Measurements from ENCODE around the gene TP53TG3D. TPM values are rescaled to one million over a fixed set of nuclear protein-coding genes. Genes with fewer than 3 reads are reported as not detected.
"Not testable (repeated sequence)": the region's sequence is repeated elsewhere in the genome, so short reads cannot be mapped to it uniquely, and the experiment has no call there.

The TP53TG3D gene
- total RNA-seq, 2 experiments from 2014 or later: 0.98 TPM; not detected in 1

DNA sequence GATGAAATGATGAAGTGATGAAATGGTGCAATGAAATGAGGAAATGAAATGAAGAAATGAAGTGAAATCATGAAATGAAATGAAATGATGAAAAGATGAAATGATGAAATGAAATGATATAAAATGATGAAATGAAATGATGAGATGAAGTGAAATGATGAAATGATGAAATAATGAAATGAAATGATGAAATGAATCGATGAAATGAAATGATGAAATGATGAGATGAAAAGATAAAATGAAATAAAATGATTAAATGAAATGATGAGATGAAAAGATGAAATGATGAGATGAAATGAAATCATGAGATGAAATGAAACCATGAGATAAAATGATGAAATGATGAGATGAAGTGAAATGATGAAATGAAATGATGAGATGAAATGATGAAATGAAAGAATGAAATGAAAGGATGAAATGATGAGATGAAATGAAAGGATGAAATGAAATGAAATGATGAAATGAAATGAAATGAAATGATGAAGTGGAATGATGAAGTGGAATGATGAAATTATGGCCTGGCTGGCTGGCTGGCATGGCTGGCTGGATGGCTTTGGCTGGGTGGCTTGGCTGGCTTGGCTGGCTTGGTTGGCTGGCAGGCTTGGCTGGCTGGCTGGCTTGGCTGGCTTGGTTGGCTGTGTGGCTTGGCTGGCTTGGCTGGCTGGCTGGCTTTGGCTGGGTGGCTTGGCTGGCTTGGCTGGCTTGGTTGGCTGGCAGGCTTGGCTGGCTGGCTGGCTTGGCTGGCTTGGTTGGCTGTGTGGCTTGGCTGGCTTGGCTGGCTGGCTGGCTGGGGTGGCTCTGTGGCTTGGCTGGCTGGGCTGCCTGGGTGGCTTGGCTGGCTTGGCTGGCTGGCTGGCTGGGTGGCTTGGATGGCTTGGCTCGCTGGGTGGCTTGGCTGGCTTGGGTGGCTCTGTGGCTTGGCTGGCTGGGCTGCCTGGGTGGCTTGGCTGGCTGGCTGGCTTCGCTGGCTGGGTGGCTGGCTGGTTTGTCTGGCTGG, 32.0 kb downstream of the TP53TG3D start:
- H3K4me3 Mint-ChIP-seq; POLR2A ChIA-PET; H3K36me3 Mint-ChIP-seq (ENCODE audit: low read depth); H3K27me3 ChIP-seq (ENCODE audit: control insufficient read depth in 1 of 2, insufficient read depth in 2 of 2, low read length in 2 of 2); H3K27ac Mint-ChIP-seq; H3K27ac ChIP-seq (ENCODE audit: low read depth in 1 of 2, low read length in 2 of 2); intact Hi-C loops (cut with DNase I, micrococcal nuclease); ATAC-seq (ENCODE audit: poor library complexity); H3K36me3 ChIP-seq (ENCODE audit: insufficient read depth, low read length); H3K4me3 ChIP-seq (ENCODE audit: low read length); CTCF ChIA-PET; H3K27me3 Mint-ChIP-seq; H3K4me1 ChIP-seq (ENCODE audit: insufficient read depth, low read length); H3K9me3 Mint-ChIP-seq; H3K4me1 Mint-ChIP-seq (ENCODE audit: low read depth): not testable (repeated sequence)
- DNase-seq: peak in 1 of 14 experiments; percentile 3
- peaks cover 0 to 11% of the 10 kb centered on the region in 2 experiments for H3K9me3 ChIP-seq (ENCODE audit: control insufficient read depth in 1 of 2, insufficient read depth in 1 of 2, low read length in 2 of 2)

DNA sequence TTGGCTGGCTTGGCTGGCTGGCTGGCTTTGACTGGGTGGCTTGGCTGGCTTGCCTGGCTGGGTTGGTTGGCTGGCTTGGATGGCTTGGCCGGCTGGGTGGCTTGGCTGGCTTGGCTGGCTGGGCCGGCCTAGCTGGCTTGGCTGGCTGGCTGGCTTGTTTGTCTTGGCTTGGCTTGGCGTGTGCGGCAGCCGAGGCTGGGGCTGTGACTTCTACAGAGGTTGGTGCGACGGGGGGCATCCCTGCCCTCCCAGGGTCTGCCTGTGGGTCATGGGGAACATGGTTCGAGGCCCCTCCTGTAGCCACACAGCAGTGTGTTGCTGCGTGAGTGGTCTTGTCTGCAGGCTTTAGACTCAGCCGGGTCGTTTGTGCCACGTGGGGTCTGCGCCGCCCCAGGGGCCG, 33.1 kb downstream of the TP53TG3D start:
- H3K4me3 Mint-ChIP-seq; H3K4me3 ChIP-seq (ENCODE audit: low read length); ATAC-seq (ENCODE audit: poor library complexity); H3K27ac ChIP-seq (ENCODE audit: low read depth in 1 of 2, low read length in 2 of 2); H3K27ac Mint-ChIP-seq; H3K27me3 ChIP-seq (ENCODE audit: control insufficient read depth in 1 of 2, insufficient read depth in 2 of 2, low read length in 2 of 2); intact Hi-C loops (cut with DNase I, micrococcal nuclease); CTCF ChIA-PET; H3K27me3 Mint-ChIP-seq; H3K4me1 Mint-ChIP-seq (ENCODE audit: low read depth); H3K4me1 ChIP-seq (ENCODE audit: insufficient read depth, low read length); H3K36me3 Mint-ChIP-seq (ENCODE audit: low read depth); POLR2A ChIA-PET; H3K9me3 Mint-ChIP-seq; DNase-seq; H3K36me3 ChIP-seq (ENCODE audit: insufficient read depth, low read length): not testable (repeated sequence)
- H3K9me3 ChIP-seq (ENCODE audit: control insufficient read depth in 1 of 2, insufficient read depth in 1 of 2, low read length in 2 of 2): peaks cover 0 to 11% of the 10 kb centered on the region in 2 experiments

DNA sequence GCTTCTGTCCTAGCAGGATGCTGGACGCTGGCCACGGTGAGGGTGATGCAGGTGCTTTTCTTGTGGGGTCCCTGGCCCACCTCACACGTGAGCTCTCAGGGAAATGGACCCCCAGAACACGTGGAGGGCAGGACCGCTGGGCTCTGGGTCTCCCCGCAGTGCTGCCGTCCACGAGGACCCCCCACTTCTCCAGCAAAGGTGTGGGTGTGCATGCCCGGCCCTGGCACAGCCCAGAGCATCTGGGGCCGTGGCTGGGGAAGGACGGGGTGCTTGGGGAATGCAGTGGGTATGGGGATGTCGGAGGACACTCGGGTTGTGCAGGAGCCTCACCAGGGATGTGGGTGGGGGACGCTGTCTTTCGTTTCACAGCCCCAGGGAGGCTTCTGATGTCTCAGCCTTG, 34.7 kb downstream of the TP53TG3D start:
- H3K36me3 Mint-ChIP-seq (ENCODE audit: low read depth); CTCF ChIA-PET; H3K27ac ChIP-seq (ENCODE audit: low read depth in 1 of 2, low read length in 2 of 2); DNase-seq; POLR2A ChIA-PET; H3K4me1 ChIP-seq (ENCODE audit: insufficient read depth, low read length); intact Hi-C loops (cut with DNase I, micrococcal nuclease); H3K27me3 Mint-ChIP-seq; H3K4me3 Mint-ChIP-seq; H3K27ac Mint-ChIP-seq; H3K27me3 ChIP-seq (ENCODE audit: control insufficient read depth in 1 of 2, insufficient read depth in 2 of 2, low read length in 2 of 2); ATAC-seq (ENCODE audit: poor library complexity); H3K4me1 Mint-ChIP-seq (ENCODE audit: low read depth); H3K9me3 Mint-ChIP-seq; H3K4me3 ChIP-seq (ENCODE audit: low read length); H3K36me3 ChIP-seq (ENCODE audit: insufficient read depth, low read length): not testable (repeated sequence)
- peaks cover 0 to 11% of the 10 kb centered on the region in 2 experiments for H3K9me3 ChIP-seq (ENCODE audit: control insufficient read depth in 1 of 2, insufficient read depth in 1 of 2, low read length in 2 of 2)

DNA sequence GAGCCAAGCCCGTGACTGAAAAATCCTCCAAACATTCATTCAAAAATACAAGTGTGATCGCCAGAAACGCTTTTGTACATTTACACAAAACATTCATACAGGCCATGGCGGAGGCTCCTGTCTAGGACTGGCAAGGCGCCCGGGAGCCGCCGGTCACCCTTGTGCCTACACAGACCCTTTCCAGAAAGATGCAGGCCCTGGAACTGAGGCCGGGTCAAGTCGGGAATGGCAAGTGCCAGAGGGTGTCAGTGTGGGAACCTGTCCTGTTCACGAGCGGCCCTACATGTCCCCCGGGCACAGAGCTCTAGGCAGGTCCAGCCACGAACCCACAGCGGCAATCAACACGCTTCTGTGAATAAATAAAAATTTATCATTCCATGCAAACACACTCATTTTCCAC, 36.1 kb downstream of the TP53TG3D start:
- DNase-seq; H3K4me1 Mint-ChIP-seq (ENCODE audit: low read depth); H3K4me3 Mint-ChIP-seq; H3K27me3 Mint-ChIP-seq; ATAC-seq (ENCODE audit: poor library complexity); H3K36me3 Mint-ChIP-seq (ENCODE audit: low read depth); H3K27ac Mint-ChIP-seq; H3K36me3 ChIP-seq (ENCODE audit: insufficient read depth, low read length); H3K4me1 ChIP-seq (ENCODE audit: insufficient read depth, low read length); H3K27ac ChIP-seq (ENCODE audit: low read depth in 1 of 2, low read length in 2 of 2); intact Hi-C loops (cut with DNase I, micrococcal nuclease); CTCF ChIA-PET; POLR2A ChIA-PET; H3K4me3 ChIP-seq (ENCODE audit: low read length); H3K27me3 ChIP-seq (ENCODE audit: control insufficient read depth in 1 of 2, insufficient read depth in 2 of 2, low read length in 2 of 2); H3K9me3 Mint-ChIP-seq: not testable (repeated sequence)
- peaks cover 0 to 11% of the 10 kb centered on the region in 2 experiments for H3K9me3 ChIP-seq (ENCODE audit: control insufficient read depth in 1 of 2, insufficient read depth in 1 of 2, low read length in 2 of 2)

DNA sequence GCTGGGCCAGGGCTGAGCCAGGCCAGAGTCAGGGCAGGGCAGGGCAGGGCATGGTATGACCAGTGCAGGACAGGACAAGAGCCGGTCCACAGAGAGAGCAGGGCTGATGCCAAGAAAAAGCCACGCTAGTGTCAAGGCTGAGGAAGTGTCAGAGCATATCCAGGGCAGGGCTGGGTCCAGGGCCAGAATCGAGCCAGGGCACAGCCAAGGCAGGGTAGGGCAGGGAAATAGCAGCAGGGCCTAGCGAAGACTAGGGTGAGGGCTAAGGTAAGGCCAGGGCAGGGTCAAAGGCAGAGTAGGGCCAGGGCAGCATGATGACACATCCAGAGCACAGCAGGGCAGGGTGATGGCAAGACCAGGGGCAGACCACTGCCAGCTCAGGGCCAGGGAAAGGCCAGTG, 49.7 kb downstream of the TP53TG3D start:
- H3K4me3 Mint-ChIP-seq; H3K4me1 ChIP-seq (ENCODE audit: insufficient read depth, low read length); H3K27me3 ChIP-seq (ENCODE audit: control insufficient read depth in 1 of 2, insufficient read depth in 2 of 2, low read length in 2 of 2); DNase-seq; CTCF ChIA-PET; intact Hi-C loops (cut with DNase I, micrococcal nuclease); H3K9me3 Mint-ChIP-seq; H3K9me3 ChIP-seq (ENCODE audit: control insufficient read depth in 1 of 2, insufficient read depth in 1 of 2, low read length in 2 of 2); H3K36me3 Mint-ChIP-seq (ENCODE audit: low read depth); H3K4me1 Mint-ChIP-seq (ENCODE audit: low read depth); H3K4me3 ChIP-seq (ENCODE audit: low read length); H3K36me3 ChIP-seq (ENCODE audit: insufficient read depth, low read length); POLR2A ChIA-PET; ATAC-seq (ENCODE audit: poor library complexity); H3K27ac ChIP-seq (ENCODE audit: low read depth in 1 of 2, low read length in 2 of 2); H3K27me3 Mint-ChIP-seq; H3K27ac Mint-ChIP-seq: not testable (repeated sequence)

Measured in CD4-positive, alpha-beta T cell (primary cell).